Pancreas (tissue), 10 donors: ENCODE data around the gene NPHS1. TPM values are rescaled to one million over a fixed set of nuclear protein-coding genes. Genes with fewer than 3 reads are reported as not detected.

Experiments
- ATAC-seq, 4 donors: fragments of 200-7000 bp; cut with Tn5 transposase; one replicate each; pipeline versions ENCODE4 v1.8.0 to v1.9.1; 2020; ENCODE audit warnings: mild to moderate bottlenecking in 4 of 4, moderate library complexity in 4 of 4
- DNase-seq, 6 donors: peaks; one replicate each; pipeline ENCODE4 v3.0.0-alpha.2; 2020
- FAIRE-seq: peaks from 2 replicates; lab custom pipeline; 2012; peaks lifted over from hg19 to GRCh38; lab: Jason Lieb, UNC
- H3K27ac ChIP-seq, 4 donors: fragments of 200-600 bp; sonication (generic); 1 replicate in 3 of 4; 2 replicates in 1 of 4; pipeline versions ENCODE4 v1.5.0 to v1.8.0; 2020
- H3K27me3 ChIP-seq, 4 donors: fragments of 200-600 bp; one replicate each; pipeline ENCODE4 v1.8.0; 2021
- H3K36me3 ChIP-seq, 3 donors: fragments of 200-600 bp; sonication (generic) in 1 of 3; one replicate each; pipeline versions ENCODE4 v1.5.0 to v1.8.0; 2020 to 2021
- H3K4me1 ChIP-seq, 3 donors: fragments of 200-600 bp; one replicate each; pipeline ENCODE4 v1.8.0; 2021
- H3K4me3 ChIP-seq, 4 donors: fragments of 200-600 bp; sonication (generic) in 2 of 4; one replicate each; pipeline versions ENCODE4 v1.5.0 to v1.8.0; 2020 to 2021
- H3K9me3 ChIP-seq, 4 donors: fragments of 200-600 bp; one replicate each; pipeline ENCODE4 v1.8.0; 2021
- CTCF ChIP-seq, 4 donors: fragments of 200-600 bp; sonication (generic) in 3 of 4; IDR thresholded peaks; one replicate each; pipeline versions ENCODE4 v1.5.0 to v1.8.0; 2021; ENCODE audit warnings: antibody characterized with exemption in 4 of 4
- WGBS, 2 donors: extraction: QIAGEN DNeasy Blood & Tissue Kit; methylation state at CpG; one replicate each; pipeline ENCODE4 v1.1.7; 2013; 5-methylcytosine and 5-hydroxymethylcytosine counted together
- intact Hi-C, 3 donors: fragments of 100-400 bp; cut with DNase I; formaldehyde crosslinking; loops; one replicate each; pipeline versions ENCODE4 v1.11.1 to v1.14.2; 2022
- polyA plus RNA-seq, 2 donors: library from polyadenylated mRNA; stranded (reverse); fragments of 200-250 nt; gene quantifications; one replicate each; pipeline ENCODE4 v1.2.3, GENCODE V29; 2013
- total RNA-seq, 6 donors: library from RNA; stranded (reverse); fragmentation: NEBNext Ultra II Directional in 4 of 6; extraction: Animal tissue kit (Norgen Biotek cat#: 25700) in 4 of 6; gene quantifications; one replicate each; pipeline versions ENCODE4 v1.2.1 to v1.2.4, GENCODE V29; 2021 to 2023
- donor health status: healthy with polysubstance abuse.
- donor health status: DM: no; HTN: no; CAD: no; lungs with moderate emphysema.
- donor health status: DM: no; HTN: no; CAD: no.
- donor health status: control.
- donor health status: control.
- donor health status: Bipolar disorder and iron deficiency.
- donor health status: DM: yes; HTN: yes; CAD: no.
- donor health status: DM: no; HTN: no; CAD: no.
- donor health status: DM: no; HTN: no; CAD: no.
- donor health status: DM: yes; HTN: yes; CAD: no.

NPHS1 gene
- total and polyA plus RNA-seq, 8 donors, result 11.5 to 32.3 (median 16.5) TPM

DNA sequence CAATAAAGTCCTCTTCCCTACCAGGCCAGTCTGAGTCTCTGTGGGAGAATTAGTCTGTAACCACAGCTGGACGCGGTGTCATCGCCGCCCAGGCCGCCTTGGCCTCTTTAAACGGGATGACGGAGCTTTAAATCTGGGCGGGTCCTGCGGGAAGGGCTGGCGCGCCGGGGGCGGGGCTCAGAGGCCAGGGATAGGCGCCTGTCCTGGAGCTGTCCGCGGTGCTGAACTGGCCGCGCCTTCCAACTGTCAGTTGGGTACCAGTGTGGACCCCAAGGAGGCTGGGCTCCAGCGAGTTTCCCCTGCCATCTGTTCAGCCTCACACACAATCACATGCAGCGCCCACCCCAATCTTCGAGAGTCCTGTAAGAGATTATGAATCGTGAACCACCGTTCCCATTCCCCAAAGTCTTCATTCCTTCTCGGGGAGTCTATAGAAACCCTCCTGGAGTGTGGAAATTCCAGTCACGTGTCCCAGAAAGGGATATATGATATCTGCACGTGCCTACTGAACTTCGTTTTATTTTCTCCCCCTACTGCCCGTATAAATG, 27.5 kb upstream of the NPHS1 start:
- H3K27me3 ChIP-seq, result no peaks in the 10 kb centered on the region
- ATAC-seq (peak; percentile 96 to 98 (median 97)), DNase-seq (peak; percentile 92 to 98 (median 96)), FAIRE-seq (no peak)
- intact Hi-C loops, result loop anchor here in 2 of 3 donors (5.0 to 10.0 kb wide), 2 partner anchors 52 to 55 kb away; partner anchors contain the start of gene LRFN3 (in 1 of the 2)
- no peak overlapping the region for H3K4me3 ChIP-seq
- 3 to 4% methylated on average over 28 of the region's 28 CpGs for WGBS, 2 donors
- H3K9me3 ChIP-seq, result no peaks in the 10 kb centered on the region
- no peaks in the 10 kb centered on the region for H3K36me3 ChIP-seq
- H3K27ac ChIP-seq, result peak overlapping the region; percentile 34 to 70 (median 50)
- TF ChIP-seq CTCF (IDR thresholded peaks at IDR 0.05), result no peak
- H3K4me1 ChIP-seq, result peaks cover 0 to 5% (median 5%) of the 10 kb centered on the region in 3 donors

DNA sequence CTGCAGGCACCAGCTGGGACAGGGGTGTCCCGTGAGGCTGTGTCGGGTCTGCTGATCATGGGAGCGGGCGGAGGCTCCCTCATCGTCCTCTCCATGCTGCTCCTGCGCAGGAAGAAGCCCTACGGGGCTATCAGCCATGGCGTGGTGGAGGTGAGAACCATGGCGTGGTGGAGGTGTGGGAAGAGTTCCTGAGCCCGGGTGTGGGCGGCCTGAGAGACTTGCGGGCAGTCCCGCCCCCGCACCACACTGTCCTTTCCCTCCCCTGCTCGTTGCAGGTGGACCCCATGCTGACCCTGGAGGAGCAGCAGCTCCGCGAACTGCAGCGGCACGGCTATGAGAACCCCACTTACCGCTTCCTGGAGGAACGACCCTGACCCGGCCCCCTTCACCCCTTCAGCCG, 26.8 kb upstream of the NPHS1 start:
- Histone ChIP-seq H3K4me1 (peaks cover 0 to 5% (median 5%) of the 10 kb centered on the region in 3 donors), H3K36me3 (no peaks in the 10 kb centered on the region), H3K27me3 (no peaks in the 10 kb centered on the region), H3K9me3 (no peaks in the 10 kb centered on the region), H3K27ac (peak overlapping the region in 3 of 4 donors; percentile 34 to 70 (median 53)), H3K4me3 (no peak overlapping the region)
- ATAC-seq (peak in 1 of 4 donors; percentile 3), FAIRE-seq (no peak), DNase-seq (peak in 3 of 6 donors; percentile 33 to 80 (median 54))
- WGBS, 2 donors, result 63 to 73% methylated on average over 23 of the region's 23 CpGs
- intact Hi-C loops, result no loop called here
- no peak for TF ChIP-seq CTCF (IDR thresholded peaks at IDR 0.05)

DNA sequence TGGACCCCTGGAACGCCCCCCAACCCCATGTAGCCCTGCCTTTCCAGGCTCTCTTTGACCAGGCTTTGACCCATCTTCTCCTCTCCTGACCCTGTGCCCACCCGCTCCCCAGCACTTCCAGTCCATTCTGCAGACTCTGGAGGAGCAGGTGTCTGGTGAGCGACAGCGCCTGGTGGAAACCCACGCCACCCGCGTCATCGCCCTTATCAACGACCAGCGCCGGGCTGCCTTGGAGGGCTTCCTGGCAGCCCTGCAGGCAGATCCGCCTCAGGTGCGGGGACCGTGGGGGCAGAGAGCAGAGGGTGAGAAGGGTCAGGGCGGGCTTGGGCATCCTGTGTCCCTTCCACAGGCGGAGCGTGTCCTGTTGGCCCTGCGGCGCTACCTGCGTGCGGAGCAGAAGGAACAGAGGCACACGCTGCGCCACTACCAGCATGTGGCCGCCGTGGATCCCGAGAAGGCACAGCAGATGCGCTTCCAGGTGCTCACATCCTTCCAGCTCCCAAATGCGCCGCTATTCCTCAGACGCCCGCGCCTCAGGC, 22.2 kb upstream of the NPHS1 start:
- Histone ChIP-seq H3K4me1 (peaks cover 3 to 4% (median 4%) of the 10 kb centered on the region in 3 donors), H3K27me3 (no peaks in the 10 kb centered on the region), H3K27ac (no peak overlapping the region), H3K4me3 (no peak overlapping the region), H3K9me3 (no peaks in the 10 kb centered on the region), H3K36me3 (no peaks in the 10 kb centered on the region)
- FAIRE-seq (no peak), ATAC-seq (no peak), DNase-seq (peak in 1 of 6 donors; percentile 67)
- TF ChIP-seq CTCF (IDR thresholded peaks at IDR 0.05), result no peak
- intact Hi-C loops, result no loop called here
- WGBS, 2 donors, result 93 to 98% methylated on average over 32 of the region's 32 CpGs

GRCh38 chr19:35872180-35872579, 19.9 kb upstream of the NPHS1 start:
- FAIRE-seq (no peak), ATAC-seq (no peak), DNase-seq (no peak)
- no peak for TF ChIP-seq CTCF (IDR thresholded peaks at IDR 0.05)
- no peaks in the 10 kb centered on the region for H3K36me3 ChIP-seq
- H3K9me3 ChIP-seq, result no peaks in the 10 kb centered on the region
- H3K27me3 ChIP-seq, result no peaks in the 10 kb centered on the region
- no peak overlapping the region for H3K27ac ChIP-seq
- 73 to 77% methylated on average over 5 of the region's 5 CpGs for WGBS, 2 donors
- no peak overlapping the region for H3K4me3 ChIP-seq
- peaks cover 0 to 5% (median 0%) of the 10 kb centered on the region in 3 donors for H3K4me1 ChIP-seq
- intact Hi-C loops, result no loop called here

DNA sequence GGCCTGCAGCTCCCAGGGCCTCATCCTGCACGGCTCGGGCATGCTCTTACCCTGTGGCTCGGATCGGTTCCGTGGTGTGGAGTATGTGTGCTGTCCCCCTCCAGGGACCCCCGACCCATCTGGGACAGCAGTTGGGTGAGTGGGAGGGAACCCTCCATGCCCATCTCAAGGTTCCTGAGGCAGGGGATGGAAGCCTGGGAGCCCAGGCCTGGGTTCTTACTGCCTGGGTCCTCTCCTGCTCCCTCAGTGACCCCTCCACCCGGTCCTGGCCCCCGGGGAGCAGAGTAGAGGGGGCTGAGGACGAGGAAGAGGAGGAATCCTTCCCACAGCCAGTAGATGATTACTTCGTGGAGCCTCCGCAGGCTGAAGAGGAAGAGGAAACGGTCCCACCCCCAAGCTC, 19.3 kb upstream of the NPHS1 start:
- Histone ChIP-seq H3K27ac (no peak overlapping the region), H3K4me1 (peaks cover 0 to 5% (median 0%) of the 10 kb centered on the region in 3 donors), H3K4me3 (no peak overlapping the region), H3K36me3 (no peaks in the 10 kb centered on the region), H3K27me3 (no peaks in the 10 kb centered on the region), H3K9me3 (no peaks in the 10 kb centered on the region)
- WGBS, 2 donors, result 85 to 95% methylated on average over 12 of the region's 12 CpGs
- DNase-seq (no peak), ATAC-seq (no peak), FAIRE-seq (no peak)
- TF ChIP-seq CTCF (IDR thresholded peaks at IDR 0.05), result no peak
- intact Hi-C loops, result no loop called here
